Suprapubic skin (tissue), 4 donors: ENCODE measurements around the gene LIMS3.
"Not testable (repeated sequence)": the region's sequence is repeated elsewhere in the genome, so short reads cannot be mapped to it uniquely, and the experiment has no call there.

Experiments
- CTCF ChIP-seq, 2 donors: fragments of 200-600 bp in 1 of 2; fragments of 450-650 bp in 1 of 2; sonication (generic) in 1 of 2; IDR thresholded peaks; one replicate each; pipeline ENCODE4 v1.5.1; 2016 to 2019; ENCODE audit warnings: antibody characterized with exemption in 2 of 2, mild to moderate bottlenecking in 1 of 2, moderate library complexity in 1 of 2
- EP300 ChIP-seq: sonication (generic); formaldehyde crosslinking; IDR thresholded peaks from one replicate; pipeline ENCODE4 v1.6.1; 2017; ENCODE audit warnings: antibody characterized with exemption
- POLR2A ChIP-seq, 2 donors: fragments of 450-650 bp; IDR thresholded peaks; one replicate each; pipeline ENCODE4 v1.6.1; 2017; ENCODE audit warnings: antibody characterized with exemption in 2 of 2, mild to moderate bottlenecking in 2 of 2, moderate library complexity in 2 of 2
- POLR2AphosphoS5 ChIP-seq, 3 donors: sonication (generic); formaldehyde crosslinking; IDR thresholded peaks; one replicate each; pipeline ENCODE4 v1.6.1; 2017; ENCODE audit warnings: antibody characterized with exemption in 3 of 3

DNA sequence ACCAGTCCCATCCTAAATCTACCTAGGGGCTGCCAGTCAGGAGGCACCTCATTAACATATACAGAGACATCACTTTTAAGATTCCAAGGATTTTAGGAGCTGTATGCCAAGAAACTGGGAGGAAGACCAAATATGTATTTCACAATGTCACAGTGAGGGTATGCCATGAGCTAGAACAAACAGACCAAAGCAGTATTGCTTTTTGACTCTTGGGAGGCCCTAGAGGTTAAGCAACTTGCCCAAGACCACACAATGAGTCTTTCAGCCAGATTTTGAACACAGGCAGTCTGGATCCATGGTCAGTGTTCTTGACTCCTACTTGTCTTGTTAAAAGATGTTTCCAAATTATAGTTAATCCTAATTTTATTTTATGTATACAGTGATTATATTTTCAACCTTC, 12.3 kb downstream of the LIMS3 start:
- TF ChIP-seq CTCF (IDR thresholded peaks at IDR 0.05); POLR2AphosphoS5 (IDR thresholded peaks at IDR 0.05); EP300; POLR2A (IDR thresholded peaks at IDR 0.05): not testable (repeated sequence)
